Esophagus squamous epithelium (tissue), 4 donors: ENCODE data around the gene PIK3C2B.

Experiments used
- POLR2A ChIP-seq, 4 donors: fragments of 450-650 bp; IDR thresholded peaks; one replicate each; pipeline ENCODE4 v1.6.1; 2017; ENCODE audit warnings: antibody characterized with exemption in 4 of 4, mild to moderate bottlenecking in 4 of 4, moderate library complexity in 3 of 4
- TF ChIP-seq, protein P1 (sequence below), 6 experiments: fragments of 450-650 bp in 4 of 6; fragments of 200-600 bp in 2 of 6; sonication (generic) in 2 of 6; IDR thresholded peaks; one replicate each; pipeline ENCODE4 v1.5.1; 2016 to 2019; ENCODE audit warnings: antibody characterized with exemption in 6 of 6, mild to moderate bottlenecking in 4 of 6, moderate library complexity in 4 of 6

DNA sequence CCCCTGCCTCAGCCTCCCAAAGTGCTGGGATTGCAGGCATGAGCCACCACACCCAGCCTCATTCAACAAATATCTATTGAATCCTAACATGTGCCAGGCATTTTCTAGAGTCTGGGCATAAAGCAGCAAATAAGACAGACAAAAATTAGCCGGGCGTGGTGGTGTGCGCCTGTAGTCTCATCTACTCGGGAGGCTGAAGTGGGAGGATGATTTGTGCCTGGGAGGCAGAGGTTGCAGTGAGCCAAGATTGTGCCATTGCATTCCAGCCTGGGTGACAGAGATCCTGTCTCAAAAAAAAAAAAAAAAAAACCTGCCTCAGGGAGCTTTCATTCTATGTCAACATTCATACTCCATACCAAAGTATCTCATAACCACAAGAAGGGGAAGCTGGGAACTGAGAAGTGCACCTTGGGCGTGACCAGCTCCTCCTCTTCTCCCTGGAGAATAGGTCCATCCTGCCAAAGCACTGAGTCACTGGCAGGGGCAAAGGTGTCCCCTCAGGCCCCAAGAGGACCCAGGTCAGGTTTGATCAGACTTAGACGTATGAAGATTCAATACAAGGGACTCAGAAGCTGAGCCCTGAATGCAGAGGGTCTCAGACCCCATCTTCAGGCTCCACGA lies 46.2 kb downstream of the PIK3C2B start:
- TF ChIP-seq, protein P1, sequence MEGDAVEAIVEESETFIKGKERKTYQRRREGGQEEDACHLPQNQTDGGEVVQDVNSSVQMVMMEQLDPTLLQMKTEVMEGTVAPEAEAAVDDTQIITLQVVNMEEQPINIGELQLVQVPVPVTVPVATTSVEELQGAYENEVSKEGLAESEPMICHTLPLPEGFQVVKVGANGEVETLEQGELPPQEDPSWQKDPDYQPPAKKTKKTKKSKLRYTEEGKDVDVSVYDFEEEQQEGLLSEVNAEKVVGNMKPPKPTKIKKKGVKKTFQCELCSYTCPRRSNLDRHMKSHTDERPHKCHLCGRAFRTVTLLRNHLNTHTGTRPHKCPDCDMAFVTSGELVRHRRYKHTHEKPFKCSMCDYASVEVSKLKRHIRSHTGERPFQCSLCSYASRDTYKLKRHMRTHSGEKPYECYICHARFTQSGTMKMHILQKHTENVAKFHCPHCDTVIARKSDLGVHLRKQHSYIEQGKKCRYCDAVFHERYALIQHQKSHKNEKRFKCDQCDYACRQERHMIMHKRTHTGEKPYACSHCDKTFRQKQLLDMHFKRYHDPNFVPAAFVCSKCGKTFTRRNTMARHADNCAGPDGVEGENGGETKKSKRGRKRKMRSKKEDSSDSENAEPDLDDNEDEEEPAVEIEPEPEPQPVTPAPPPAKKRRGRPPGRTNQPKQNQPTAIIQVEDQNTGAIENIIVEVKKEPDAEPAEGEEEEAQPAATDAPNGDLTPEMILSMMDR (IDR thresholded peaks at IDR 0.05): no peak
- no peak for TF ChIP-seq POLR2A (IDR thresholded peaks at IDR 0.05)
